ENCODE results near the gene SMARCA1.

Gene SMARCA1

GRCh38 chrX:129494887-129495286 lies 28.4 kb downstream of the SMARCA1 start:
- Histone ChIP-seq H3K4me3 (ENCODE audit: low read depth, low read length) (no peak overlapping the region), H3K9me3 (ENCODE audit: severe bottlenecking) (no peaks in the 10 kb centered on the region), H3K36me3 (peaks cover 8% of the 10 kb centered on the region; the same call in 1 of the 2 replicates), H3K27me3 (ENCODE audit: insufficient read depth, low read depth, severe bottlenecking) (no peaks in the 10 kb centered on the region), H3K27ac (no peak overlapping the region)
- no peak for DNase-seq
- TF ChIP-seq, protein P1, sequence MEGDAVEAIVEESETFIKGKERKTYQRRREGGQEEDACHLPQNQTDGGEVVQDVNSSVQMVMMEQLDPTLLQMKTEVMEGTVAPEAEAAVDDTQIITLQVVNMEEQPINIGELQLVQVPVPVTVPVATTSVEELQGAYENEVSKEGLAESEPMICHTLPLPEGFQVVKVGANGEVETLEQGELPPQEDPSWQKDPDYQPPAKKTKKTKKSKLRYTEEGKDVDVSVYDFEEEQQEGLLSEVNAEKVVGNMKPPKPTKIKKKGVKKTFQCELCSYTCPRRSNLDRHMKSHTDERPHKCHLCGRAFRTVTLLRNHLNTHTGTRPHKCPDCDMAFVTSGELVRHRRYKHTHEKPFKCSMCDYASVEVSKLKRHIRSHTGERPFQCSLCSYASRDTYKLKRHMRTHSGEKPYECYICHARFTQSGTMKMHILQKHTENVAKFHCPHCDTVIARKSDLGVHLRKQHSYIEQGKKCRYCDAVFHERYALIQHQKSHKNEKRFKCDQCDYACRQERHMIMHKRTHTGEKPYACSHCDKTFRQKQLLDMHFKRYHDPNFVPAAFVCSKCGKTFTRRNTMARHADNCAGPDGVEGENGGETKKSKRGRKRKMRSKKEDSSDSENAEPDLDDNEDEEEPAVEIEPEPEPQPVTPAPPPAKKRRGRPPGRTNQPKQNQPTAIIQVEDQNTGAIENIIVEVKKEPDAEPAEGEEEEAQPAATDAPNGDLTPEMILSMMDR (IDR thresholded peaks at IDR 0.05; ENCODE audit: low read depth, low read length), result no peak

DNA sequence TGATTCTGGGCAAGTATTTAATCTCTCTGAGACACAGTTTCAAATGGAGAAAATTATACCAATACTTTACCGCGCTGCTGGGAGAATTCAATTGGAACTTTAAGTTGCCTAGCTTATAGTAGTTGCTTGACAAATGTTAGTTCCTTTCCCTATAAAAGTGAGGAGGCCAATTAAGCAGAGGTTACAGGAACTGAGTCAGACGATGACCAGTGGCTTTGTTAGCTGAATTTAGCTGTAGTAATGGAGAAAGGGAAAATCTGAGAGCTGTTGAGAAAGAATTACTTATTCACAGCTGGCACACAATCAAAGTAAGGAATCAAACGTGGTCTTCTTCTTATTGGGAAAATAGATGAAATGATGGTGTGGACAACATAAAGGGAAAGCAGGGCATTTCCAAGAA lies 29.6 kb downstream of the SMARCA1 start:
- H3K9me3 ChIP-seq (ENCODE audit: severe bottlenecking), result no peaks in the 10 kb centered on the region
- no peak overlapping the region for H3K27ac ChIP-seq
- TF ChIP-seq, protein P1 (IDR thresholded peaks at IDR 0.05; ENCODE audit: low read depth, low read length), result no peak
- no peak for DNase-seq
- peaks cover 10% of the 10 kb centered on the region; the same call in 1 of the 2 replicates for H3K36me3 ChIP-seq
- no peak overlapping the region for H3K4me3 ChIP-seq (ENCODE audit: low read depth, low read length)
- no peaks in the 10 kb centered on the region for H3K27me3 ChIP-seq (ENCODE audit: insufficient read depth, low read depth, severe bottlenecking)

- no peak for DNase-seq
- TF ChIP-seq, protein P1 (IDR thresholded peaks at IDR 0.05; ENCODE audit: low read depth, low read length), result no peak
- Histone ChIP-seq H3K27me3 (ENCODE audit: insufficient read depth, low read depth, severe bottlenecking) (no peaks in the 10 kb centered on the region), H3K36me3 (peaks cover 8% of the 10 kb centered on the region), H3K27ac (no peak overlapping the region), H3K9me3 (ENCODE audit: severe bottlenecking) (no peaks in the 10 kb centered on the region), H3K4me3 (ENCODE audit: low read depth, low read length) (no peak overlapping the region)
These were observed 33.0 kb downstream of the SMARCA1 start for GRCh38 chrX:129490330-129490729.

DNA sequence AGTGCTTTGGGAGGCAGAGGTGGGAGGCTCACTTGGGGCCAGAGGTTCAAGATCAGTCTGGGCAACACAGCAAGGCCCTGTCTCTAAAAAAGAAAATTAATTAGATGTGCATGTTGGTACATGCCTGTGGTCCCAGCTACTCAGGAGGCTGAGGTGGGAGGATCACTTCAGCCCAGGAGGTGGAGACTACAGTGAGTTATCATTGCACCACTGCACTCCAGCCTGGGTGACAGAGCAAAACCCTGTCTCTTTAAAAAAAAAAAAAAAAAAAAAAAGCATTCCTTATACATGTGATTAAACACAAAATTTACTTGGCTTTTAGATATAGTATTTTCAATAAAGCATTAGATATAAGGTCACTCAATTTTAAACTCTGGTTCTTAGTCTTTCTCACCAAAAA lies 34.9 kb downstream of the SMARCA1 start:
- H3K9me3 ChIP-seq (ENCODE audit: severe bottlenecking), result no peaks in the 10 kb centered on the region
- H3K36me3 ChIP-seq, result peaks cover 8% of the 10 kb centered on the region
- H3K27ac ChIP-seq, result no peak overlapping the region
- DNase-seq, result no peak
- no peak overlapping the region for H3K4me3 ChIP-seq (ENCODE audit: low read depth, low read length)
- H3K27me3 ChIP-seq (ENCODE audit: insufficient read depth, low read depth, severe bottlenecking), result no peaks in the 10 kb centered on the region
- TF ChIP-seq, protein P1 (IDR thresholded peaks at IDR 0.05; ENCODE audit: low read depth, low read length), result no peak

DNA sequence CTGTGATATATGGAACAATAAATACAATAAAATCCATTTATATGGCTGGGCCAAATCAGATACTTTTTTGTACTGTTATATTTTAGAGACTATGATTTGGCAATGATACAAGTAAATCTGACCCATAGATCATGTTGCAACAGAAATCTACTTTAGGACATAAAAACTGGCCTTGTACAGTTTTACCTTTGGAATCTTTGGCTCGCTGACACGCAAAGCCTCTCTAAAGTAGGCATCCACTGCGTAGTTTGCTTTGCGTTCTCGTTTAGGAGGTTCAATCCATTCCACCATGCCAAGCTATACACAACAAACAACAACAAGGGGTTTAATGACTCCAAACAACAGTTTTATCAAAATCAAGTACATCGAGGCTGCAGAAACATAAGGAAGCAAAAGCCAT lies 42.4 kb downstream of the SMARCA1 start:
- Histone ChIP-seq H3K9me3 (ENCODE audit: severe bottlenecking) (no peaks in the 10 kb centered on the region), H3K36me3 (no peaks in the 10 kb centered on the region; the same call in 1 of the 2 replicates), H3K27ac (no peak overlapping the region), H3K4me3 (ENCODE audit: low read depth, low read length) (no peak overlapping the region), H3K27me3 (ENCODE audit: insufficient read depth, low read depth, severe bottlenecking) (peaks cover 6% of the 10 kb centered on the region)
- no peak for DNase-seq
- TF ChIP-seq, protein P1 (IDR thresholded peaks at IDR 0.05; ENCODE audit: low read depth, low read length), result no peak

- Histone ChIP-seq H3K9me3 (ENCODE audit: severe bottlenecking) (no peaks in the 10 kb centered on the region), H3K27me3 (ENCODE audit: insufficient read depth, low read depth, severe bottlenecking) (peaks cover 6% of the 10 kb centered on the region), H3K27ac (no peak overlapping the region), H3K4me3 (ENCODE audit: low read depth, low read length) (no peak overlapping the region), H3K36me3 (no peaks in the 10 kb centered on the region; the same call in none of the 2 replicates)
- TF ChIP-seq, protein P1 (IDR thresholded peaks at IDR 0.05; ENCODE audit: low read depth, low read length), result no peak
- DNase-seq, result no peak
These were observed 44.8 kb downstream of the SMARCA1 start for GRCh38 chrX:129478516-129478915.

All from WERI-Rb-1 (cell line).